Cardiac septum (tissue), 1 donor: ENCODE results near the gene CSNK1E. TPM values are rescaled to one million over a fixed set of nuclear protein-coding genes. Genes with fewer than 3 reads are reported as not detected.

Experiments
- DNase-seq: peaks from one replicate; pipeline ENCODE4 v3.0.0-alpha.2; 2020; ENCODE audit warnings: low spot score
- intact Hi-C: fragments of 100-400 bp; cut with DNase I; formaldehyde crosslinking; loops from one replicate; pipeline ENCODE4 v1.14.0; 2022
- total RNA-seq: library from RNA; stranded (reverse); fragmentation: NEBNext Ultra II Directional; extraction: Animal tissue kit (Norgen Biotek cat#: 25700); gene quantifications from one replicate; pipeline ENCODE4 v1.2.1, GENCODE V29; 2021
- donor health status: DM: no; HTN: no; CAD: no.

CSNK1E gene
- total RNA-seq, 1 donor from 2014 or later = 95.7 TPM

DNA sequence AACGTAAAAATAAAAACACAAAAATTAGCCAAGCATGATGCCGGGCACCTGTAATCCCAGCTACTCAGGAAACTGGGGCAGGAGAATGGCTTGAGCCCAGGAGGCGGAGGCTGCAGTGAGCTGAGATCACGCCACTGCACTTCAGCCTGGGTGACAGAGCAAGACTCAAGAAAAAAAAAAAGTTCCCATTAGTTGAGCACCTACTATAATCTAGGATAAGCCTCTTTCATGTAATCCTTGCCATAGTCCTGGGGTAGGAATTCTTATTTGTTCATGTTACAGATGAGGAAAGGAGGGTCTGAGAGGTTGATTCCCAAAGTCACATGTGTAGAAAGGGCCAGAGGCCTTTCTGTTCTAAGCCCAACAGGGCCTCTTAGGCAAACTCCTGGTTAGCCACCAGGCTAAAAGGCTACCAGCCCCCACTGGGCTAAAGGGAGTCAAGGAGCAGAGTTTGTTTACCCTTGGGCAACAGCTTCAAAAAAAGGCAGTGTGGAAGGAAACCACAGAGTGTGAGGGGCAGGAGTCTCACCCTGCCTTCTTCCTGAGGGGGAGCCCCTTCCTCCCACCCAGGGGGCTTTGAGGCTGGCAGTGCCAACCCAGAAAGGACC, 21.6 kb upstream of the CSNK1E start:
- intact Hi-C loops = no loop called here

DNA sequence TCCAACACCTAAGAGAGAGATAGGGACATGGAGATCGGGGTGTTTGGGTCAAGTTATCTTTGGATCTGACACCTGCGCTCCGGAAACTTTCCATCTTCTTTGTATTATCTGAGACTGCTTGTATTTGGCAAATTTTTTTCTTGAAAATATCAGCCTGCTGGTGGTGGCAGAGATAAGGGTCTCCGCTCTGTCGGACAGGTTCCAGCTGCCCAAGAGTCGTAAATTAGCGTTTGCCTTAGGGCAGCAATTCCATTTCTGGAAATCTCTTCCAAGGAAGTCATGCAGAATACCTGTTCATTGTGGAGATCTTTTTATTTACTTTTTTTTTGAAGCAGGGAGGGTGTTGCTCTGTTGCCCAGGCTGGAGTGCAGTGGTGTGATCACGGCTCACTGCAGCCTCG, 19.5 kb upstream of the CSNK1E start:
- no peak for DNase-seq
- intact Hi-C loops = no loop called here

More for the DNA sequence above, 21.6 kb upstream of the CSNK1E start:
- DNase-seq = peak; percentile 33

DNA sequence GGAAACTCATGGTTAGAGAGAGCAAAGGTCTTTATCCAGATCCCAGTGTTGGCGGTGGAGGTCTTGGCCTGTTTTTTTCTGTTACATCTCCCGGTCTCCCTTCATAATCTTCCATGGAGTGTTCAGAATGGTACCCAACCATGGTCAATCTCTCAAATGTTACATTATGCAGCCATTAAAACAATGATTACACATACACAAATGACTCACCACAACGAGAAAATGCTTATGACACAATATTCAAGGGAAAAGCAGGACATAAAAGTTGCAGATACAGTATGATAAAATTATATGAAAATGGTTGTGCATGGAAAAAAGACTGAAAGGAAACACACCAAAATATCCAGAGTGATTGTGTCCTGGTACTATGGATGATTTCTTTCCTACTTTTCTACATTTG, 17.8 kb upstream of the CSNK1E start:
- intact Hi-C loops = no loop called here
- DNase-seq = no peak

DNA sequence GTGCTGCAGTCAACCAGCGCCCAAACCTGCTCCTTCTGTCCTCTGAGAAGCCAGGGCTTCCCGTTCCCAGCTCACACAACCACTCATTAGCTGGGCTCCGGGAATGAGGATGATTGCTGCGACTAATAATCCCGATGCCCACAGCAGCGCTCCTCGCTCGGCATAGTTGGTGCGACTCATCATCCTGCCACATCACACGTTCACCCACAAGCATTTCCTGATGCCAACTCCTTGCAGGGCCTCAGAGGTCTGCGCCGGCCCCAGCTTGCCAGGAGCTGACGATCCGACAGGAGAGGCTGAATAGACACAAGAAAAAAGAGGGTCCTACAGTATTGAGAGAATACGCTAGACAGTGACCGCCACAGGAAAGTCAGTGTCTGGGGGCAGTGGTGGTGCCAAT, 10.6 kb upstream of the CSNK1E start:
- DNase-seq = no peak
- intact Hi-C loops = loop anchor here (10.0 kb wide), 1 partner anchor 213 kb away; the partner anchor contains the start of gene BAIAP2L2

GRCh38 chr22:38327396-38327795, 10.2 kb upstream of the CSNK1E start:
- DNase-seq = no peak
- intact Hi-C loops = loop anchor here (10.0 kb wide), 1 partner anchor 213 kb away; the partner anchor contains the start of gene BAIAP2L2

DNA sequence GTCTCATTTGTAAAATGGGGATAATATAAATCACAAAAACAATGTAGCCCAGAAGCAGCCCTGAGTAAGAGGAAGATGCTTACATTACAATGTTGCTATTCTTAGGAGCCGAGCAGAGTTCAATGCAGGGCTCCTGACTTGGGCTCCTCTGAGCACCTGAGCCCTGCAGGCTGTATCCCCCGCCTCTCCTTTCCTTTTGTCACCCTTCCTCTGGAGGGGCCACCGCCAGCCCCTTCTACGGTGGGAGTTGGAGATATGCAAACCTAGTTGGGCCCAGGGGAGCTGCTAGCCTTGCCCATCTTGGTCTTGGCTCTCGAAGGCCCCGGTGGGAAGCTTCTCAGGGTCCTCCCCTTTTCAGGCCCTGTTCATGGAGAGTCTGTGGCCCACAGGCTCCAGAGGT, 8.4 kb upstream of the CSNK1E start:
- intact Hi-C loops = loop anchor here (10.0 kb wide), 1 partner anchor 211 kb away; the partner anchor contains the start of gene BAIAP2L2
- no peak for DNase-seq

GRCh38 chr22:38320605-38321402, 3.6 kb upstream of the CSNK1E start:
- intact Hi-C loops = loop anchor here (10.0 kb wide), 1 partner anchor 206 kb away; the partner anchor contains the start of gene BAIAP2L2
- DNase-seq = no peak

DNA sequence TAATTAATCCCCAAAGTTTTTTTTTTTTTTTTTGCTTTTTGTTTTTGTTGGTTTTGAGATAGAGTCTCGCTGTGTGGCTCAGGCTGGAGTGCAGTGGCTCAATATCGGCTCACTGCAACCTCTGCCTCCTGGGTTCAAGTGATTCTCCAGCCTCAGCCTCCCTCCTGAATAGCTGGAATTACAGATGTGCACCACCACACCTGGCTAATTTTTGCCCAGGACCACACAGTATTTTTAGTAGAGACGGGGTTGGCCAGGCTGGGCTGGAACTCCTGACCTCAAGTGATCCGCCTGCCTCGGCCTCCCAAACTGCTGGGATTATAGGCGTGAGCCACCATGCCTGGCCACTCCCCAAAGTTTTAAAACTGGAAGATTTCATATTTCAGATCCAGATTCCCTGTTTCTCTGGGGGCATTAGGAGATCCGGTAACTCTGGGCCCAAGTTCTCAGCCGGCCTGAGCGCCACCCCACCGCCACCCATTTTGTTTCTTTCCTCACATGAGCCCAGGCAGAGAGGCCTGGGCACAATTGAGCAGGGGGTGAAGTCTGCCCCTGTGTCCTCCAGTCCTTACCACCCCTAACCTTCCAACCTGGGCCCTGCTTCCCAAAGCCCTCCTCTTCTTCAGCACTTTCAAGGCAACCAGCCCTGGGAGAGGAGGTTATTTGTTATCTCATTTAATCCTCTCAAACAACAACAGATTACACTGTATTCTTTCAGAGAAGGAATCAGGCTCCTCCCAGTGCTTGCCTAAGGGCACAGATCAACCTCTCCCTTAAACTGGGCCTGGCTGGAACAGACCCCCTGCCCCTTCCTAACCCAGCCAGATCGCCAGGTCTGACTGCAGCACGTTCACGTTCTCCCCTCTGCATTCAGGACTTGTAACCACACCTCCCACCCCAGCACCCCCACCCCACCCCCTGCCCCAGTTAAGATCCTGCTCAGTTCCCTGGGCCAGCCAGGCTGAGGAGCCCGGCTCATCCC, 1.9 kb upstream of the CSNK1E start:
- no peak for DNase-seq
- intact Hi-C loops = no loop called here

DNA sequence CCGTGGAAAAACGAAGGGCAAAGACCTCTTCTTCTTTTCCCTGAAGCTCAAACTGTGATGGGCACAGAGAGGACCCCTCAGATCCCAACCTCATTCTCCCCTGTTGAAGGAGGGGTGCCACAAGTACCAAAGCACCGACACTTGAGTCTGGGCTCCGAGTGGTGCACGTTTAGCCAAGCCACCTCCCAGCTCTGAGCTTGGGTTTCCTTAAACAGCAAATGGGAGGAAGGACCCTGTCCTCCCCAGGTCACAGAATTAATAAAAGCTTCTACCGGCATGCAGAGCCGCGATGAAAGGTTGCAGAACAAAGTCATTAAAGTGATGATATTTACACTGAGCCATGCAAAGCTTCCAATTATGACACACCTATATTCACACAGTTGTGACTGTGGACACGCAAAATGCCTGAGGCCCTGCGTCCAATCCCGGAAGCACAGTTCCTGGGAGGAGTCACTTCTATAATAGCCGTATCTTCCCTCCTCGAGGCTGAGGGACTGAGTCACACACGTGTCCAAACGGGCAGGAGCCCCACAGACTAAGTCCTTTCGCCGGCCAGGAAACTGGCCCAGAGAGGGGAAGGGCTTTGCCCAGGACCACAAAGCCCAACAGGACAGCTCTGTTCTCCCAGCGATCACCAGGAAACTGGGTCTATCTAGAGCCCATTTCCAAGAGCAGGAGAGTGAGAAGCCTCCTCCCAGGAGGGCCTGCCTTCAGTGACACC, 922 bp upstream of the CSNK1E start:
- intact Hi-C loops = loop anchor here (2.0 kb wide), 1 partner anchor 45 kb away; the partner anchor contains the start of gene TMEM184B
- DNase-seq = no peak

GRCh38 chr22:38316364-38317121, 690 bp downstream of the CSNK1E start:
- peak; percentile 91 for DNase-seq
- intact Hi-C loops = loop anchor here (2.0 kb wide), 1 partner anchor 44 kb away; the partner anchor contains the start of gene TMEM184B

- intact Hi-C loops = loop anchor here (2.0 kb wide), 1 partner anchor 43 kb away; the partner anchor contains the start of gene TMEM184B
- no peak for DNase-seq
Observed at GRCh38 chr22:38315823-38316363, 1.3 kb downstream of the CSNK1E start.

DNA sequence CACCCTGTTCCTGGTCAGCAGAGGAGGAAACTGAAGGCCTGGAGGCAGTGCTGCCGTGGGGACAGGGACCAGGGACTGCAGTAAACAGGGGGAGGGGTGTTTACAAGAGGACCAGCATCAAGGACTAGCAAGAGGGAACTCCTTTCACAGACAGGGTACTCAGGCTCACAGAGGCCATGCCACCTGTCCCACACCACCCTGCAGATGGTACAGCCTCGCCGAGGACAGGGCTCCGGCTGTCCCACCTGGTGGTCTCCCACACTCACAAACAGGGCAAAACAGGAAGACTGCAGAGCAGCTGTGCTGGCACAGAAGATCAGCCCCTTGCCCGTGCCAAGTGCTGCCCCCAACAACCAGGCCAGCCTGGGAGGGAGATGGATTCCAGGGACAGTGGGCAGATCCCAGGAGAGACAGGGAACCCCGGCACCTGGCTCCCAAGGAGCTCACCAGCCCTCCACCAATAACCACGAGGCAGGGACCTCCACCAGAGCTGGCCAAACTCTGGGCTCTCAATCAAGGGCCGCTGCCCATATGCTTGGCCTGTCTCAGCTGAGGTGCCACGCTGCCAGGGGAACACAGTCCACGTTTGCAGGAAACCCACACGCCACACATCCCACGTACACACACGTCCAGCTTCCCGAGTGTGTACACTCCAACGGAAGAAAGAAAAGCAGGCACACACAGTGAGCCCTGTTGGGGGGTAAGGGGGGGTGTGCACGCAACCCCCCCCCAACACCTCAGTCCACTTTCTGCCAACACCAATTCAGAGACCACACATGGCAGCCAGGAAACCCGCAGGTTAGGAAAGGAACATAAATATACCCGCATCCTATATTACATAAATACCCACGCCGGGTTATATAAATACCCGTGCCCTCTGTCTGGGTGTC, 2.1 kb downstream of the CSNK1E start:
- intact Hi-C loops = no loop called here
- DNase-seq = no peak

GRCh38 chr22:38314051-38314932, 2.9 kb downstream of the CSNK1E start:
- intact Hi-C loops = no loop called here
- DNase-seq = no peak

DNA sequence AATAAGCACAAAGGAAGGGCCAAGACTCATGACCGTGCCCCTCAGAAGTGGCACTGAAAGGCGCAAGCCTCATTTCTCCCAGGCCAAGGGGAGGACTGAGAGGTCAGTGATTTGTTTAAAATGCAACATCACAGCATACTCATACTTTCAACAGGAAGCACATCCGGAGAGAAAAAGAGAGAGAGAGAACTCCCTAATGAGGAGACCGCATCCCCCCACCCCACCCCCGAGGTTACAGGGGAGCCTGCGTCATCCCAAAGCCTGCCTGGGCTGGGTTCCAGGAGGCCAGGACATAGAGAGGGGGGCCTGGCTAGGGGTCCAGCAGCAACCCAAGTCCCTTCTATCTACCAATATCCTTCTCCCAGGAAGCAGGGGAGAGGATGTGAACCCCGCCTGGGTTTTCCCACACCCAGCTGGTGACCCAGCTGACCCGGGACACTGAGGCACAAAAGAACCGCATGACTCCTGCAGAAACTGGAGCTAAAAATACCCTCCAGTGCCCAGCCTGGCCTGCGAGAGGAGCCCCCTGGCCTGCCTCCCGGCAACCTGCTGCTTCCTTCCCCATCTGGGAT, 3.8 kb downstream of the CSNK1E start:
- intact Hi-C loops = no loop called here
- no peak for DNase-seq

DNA sequence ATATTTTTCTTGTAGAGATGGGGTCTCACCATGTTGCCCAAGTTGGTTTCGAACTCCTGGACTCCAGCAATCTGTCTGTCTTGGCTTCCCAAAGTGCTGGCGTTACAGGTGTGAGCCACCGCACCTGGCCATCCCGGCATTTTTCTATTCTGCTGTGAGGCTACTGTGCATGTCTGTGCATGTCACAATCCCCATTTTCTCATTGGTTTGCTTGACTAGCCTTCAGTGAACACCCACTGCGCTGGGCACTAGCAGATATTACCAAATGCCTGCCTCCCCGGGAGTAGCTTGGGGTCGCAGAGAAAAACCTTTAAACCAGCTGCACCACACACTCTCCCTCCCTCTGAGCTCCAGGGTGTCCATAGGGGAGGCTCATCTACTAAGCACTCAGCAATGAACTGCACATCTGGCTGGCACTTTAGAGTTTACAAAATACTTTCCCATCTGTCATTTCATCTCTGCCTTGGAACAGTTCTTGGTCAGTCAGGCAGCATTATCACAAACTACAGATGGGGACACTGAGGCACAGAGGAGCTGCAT, 4.9 kb downstream of the CSNK1E start:
- intact Hi-C loops = no loop called here
- no peak for DNase-seq

- intact Hi-C loops = no loop called here
Observed at GRCh38 chr22:38311323-38311620, 6.0 kb downstream of the CSNK1E start.

More at GRCh38 chr22:38311323-38311620, 6.0 kb downstream of the CSNK1E start:
- DNase-seq = no peak
